ENCODE data around the gene ACACB. TPM values are rescaled to one million over a fixed set of nuclear protein-coding genes. Genes with fewer than 3 reads are reported as not detected.

Gene ACACB
- total and polyA plus RNA-seq, 2 experiments from 2014 or later: 6.2 to 15.4 TPM

DNA sequence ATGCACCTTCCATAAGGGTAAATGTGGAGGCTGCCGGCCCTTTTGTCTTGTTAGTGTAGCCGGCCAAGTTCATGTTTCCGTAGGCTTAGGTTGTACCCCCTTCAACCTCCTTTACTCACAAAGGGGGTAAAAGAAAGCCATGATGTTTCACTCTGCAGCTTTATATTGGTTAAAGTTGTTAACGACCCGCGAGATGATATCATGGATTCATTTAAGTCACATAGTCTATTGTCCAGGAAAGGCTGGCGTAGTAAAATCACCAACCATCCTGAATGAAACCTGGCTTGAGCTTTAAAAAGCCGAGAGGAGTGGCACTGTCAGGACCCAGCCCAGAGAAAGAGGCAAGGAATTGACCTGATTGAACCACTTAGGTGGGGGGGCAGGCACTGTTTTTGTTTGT, 17.7 kb upstream of the ACACB start:
- Mint-ChIP-seq H3K36me3 (ENCODE audit: low read depth) (peaks cover 53% of the 10 kb centered on the region), H3K27me3 (ENCODE audit: insufficient read depth, low read depth, poor library complexity) (peaks cover 8% of the 10 kb centered on the region), H3K27ac (peak overlapping the region; percentile 89; the same call in 1 of the 2 replicates), H3K4me3 (peak overlapping the region; percentile 91), H3K4me1 (peaks cover 12% of the 10 kb centered on the region), H3K9me3 (no peaks in the 10 kb centered on the region)
- H3K27ac ChIP-seq (ENCODE audit: low read depth): peak overlapping the region; percentile 55
- H3K9me2 ChIP-seq (ENCODE audit: insufficient read depth): no peaks in the 10 kb centered on the region
- H3F3A ChIP-seq (replicated peaks; ENCODE audit: low read depth): no peaks in the 10 kb centered on the region
- 0 out of 2 replicates have a peak overlapping the region, but pooled peaks have one; percentile 59 for H2AFZ ChIP-seq
- H3K79me2 ChIP-seq (replicated peaks; ENCODE audit: insufficient read depth): peaks cover 29% of the 10 kb centered on the region
- peak overlapping the region; percentile 95 for H3K4me3 ChIP-seq
- ATAC-seq: no peak
- H3K27me3 ChIP-seq (ENCODE audit: insufficient read depth): no peaks in the 10 kb centered on the region
- no peak for DNase-seq (ENCODE audit: low spot score)
- H3K36me3 ChIP-seq (ENCODE audit: insufficient read depth): peaks cover 46% of the 10 kb centered on the region
- H3K4me2 ChIP-seq: peak overlapping the region; percentile 90
- H3K4me1 ChIP-seq (ENCODE audit: insufficient read depth): peaks cover 4% of the 10 kb centered on the region; the same call in 1 of the 2 replicates
- peaks cover 33% of the 10 kb centered on the region for H4K20me1 ChIP-seq (replicated peaks; ENCODE audit: insufficient read depth)
- TF ChIP-seq ETS1 (IDR thresholded peaks at IDR 0.05) (no peak), EZH2phosphoT487 (IDR thresholded peaks at IDR 0.05; ENCODE audit: unreplicated experiment) (no peak), REST (IDR thresholded peaks at IDR 0.05; ENCODE audit: unreplicated experiment) (no peak), STAT1 (IDR thresholded peaks at IDR 0.05; ENCODE audit: unreplicated experiment) (no peak), ZNF462 (CRISPR knock-in tag; IDR thresholded peaks at IDR 0.05) (no peak), POLR2AphosphoS5 (IDR thresholded peaks at IDR 0.05; ENCODE audit: low read depth) (no peak), CREB1 (CRISPR knock-in tag; IDR thresholded peaks at IDR 0.05; ENCODE audit: low read depth) (no peak), ZNF114 (CRISPR knock-in tag; IDR thresholded peaks at IDR 0.05) (no peak), EZH2 (IDR thresholded peaks at IDR 0.05; ENCODE audit: low read depth, unreplicated experiment) (no peak), NANOG (IDR thresholded peaks at IDR 0.05; ENCODE audit: borderline replicate concordance) (no peak), JUNB (IDR thresholded peaks at IDR 0.05; ENCODE audit: unreplicated experiment) (no peak)
- TF ChIP-seq, protein P1, sequence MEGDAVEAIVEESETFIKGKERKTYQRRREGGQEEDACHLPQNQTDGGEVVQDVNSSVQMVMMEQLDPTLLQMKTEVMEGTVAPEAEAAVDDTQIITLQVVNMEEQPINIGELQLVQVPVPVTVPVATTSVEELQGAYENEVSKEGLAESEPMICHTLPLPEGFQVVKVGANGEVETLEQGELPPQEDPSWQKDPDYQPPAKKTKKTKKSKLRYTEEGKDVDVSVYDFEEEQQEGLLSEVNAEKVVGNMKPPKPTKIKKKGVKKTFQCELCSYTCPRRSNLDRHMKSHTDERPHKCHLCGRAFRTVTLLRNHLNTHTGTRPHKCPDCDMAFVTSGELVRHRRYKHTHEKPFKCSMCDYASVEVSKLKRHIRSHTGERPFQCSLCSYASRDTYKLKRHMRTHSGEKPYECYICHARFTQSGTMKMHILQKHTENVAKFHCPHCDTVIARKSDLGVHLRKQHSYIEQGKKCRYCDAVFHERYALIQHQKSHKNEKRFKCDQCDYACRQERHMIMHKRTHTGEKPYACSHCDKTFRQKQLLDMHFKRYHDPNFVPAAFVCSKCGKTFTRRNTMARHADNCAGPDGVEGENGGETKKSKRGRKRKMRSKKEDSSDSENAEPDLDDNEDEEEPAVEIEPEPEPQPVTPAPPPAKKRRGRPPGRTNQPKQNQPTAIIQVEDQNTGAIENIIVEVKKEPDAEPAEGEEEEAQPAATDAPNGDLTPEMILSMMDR (conservative IDR thresholded peaks at IDR 0.05; ENCODE audit: low read depth in 2 of 2): no peak

All from GM23338 (cell line).